HUES64 (cell line): Measurements from ENCODE around the gene SP4.
"Not testable (repeated sequence)": the region's sequence is repeated elsewhere in the genome, so short reads cannot be mapped to it uniquely, and the experiment has no call there.

Source experiments
- H3K27ac ChIP-seq: 2 replicates; pipeline ENCODE4 v1.7.0; 2013; ENCODE audit warnings: low read depth, low read length, inconsistent platforms
- H3K27me3 ChIP-seq: 2 replicates; pipeline ENCODE4 v1.6.1; 2013; ENCODE audit warnings: mild to moderate bottlenecking, low read length; ENCODE audit not compliant: insufficient read depth
- H3K36me3 ChIP-seq: 2 replicates; pipeline ENCODE4 v1.6.1; 2013; ENCODE audit warnings: mild to moderate bottlenecking, low read length; ENCODE audit not compliant: insufficient read depth
- H3K4me1 ChIP-seq: 2 replicates; pipeline ENCODE4 v1.6.1; 2013; ENCODE audit warnings: mild to moderate bottlenecking, low read length, moderate library complexity; ENCODE audit not compliant: insufficient read depth
- H3K4me3 ChIP-seq: 2 replicates; pipeline ENCODE4 v1.5.1; 2013; ENCODE audit warnings: mild to moderate bottlenecking, low read length, moderate library complexity
- H3K9ac ChIP-seq: 2 replicates; pipeline ENCODE4 v1.6.1; 2013; ENCODE audit warnings: mild to moderate bottlenecking, low read depth, low read length
- H3K9me3 ChIP-seq: 2 replicates; pipeline ENCODE4 v1.6.1; 2013; ENCODE audit warnings: low read depth, low read length; ENCODE audit not compliant: insufficient read depth
- WGBS: fragments of 150-250, 120-280 bp; methylation state at CpG from one replicate; pipeline ENCODE4 v1.1.7; 2013; ENCODE audit warnings: missing lambda C conversion rate; 5-methylcytosine and 5-hydroxymethylcytosine counted together

Gene SP4

DNA sequence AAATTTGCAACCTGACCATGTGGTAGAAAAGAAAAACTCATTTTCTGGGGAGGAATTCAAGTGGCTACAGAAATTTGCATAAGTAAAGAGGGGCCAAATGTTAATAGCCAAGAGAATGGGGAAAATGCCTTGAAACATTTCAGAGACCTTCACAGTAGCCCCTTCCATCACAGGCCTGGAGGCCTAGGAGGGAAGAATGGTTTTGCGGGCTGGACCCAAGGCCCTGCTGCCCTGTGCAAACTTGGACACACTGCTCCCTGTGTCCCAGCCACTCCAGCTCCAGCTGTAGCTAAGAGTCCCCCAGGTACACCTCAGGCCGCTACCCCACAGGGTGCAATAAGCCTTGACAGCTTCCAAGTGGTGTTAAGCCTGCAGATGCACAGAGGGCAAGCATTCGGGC, 98.6 kb downstream of the SP4 start:
- Histone ChIP-seq H3K4me1 (no peaks in the 10 kb centered on the region), H3K27me3 (no peaks in the 10 kb centered on the region), H3K9me3 (peaks cover 12% of the 10 kb centered on the region), H3K9ac (no peak overlapping the region), H3K4me3 (no peak overlapping the region), H3K27ac (no peak overlapping the region), H3K36me3 (no peaks in the 10 kb centered on the region)
- 93% methylated on average over 3 of the region's 3 CpGs for WGBS

DNA sequence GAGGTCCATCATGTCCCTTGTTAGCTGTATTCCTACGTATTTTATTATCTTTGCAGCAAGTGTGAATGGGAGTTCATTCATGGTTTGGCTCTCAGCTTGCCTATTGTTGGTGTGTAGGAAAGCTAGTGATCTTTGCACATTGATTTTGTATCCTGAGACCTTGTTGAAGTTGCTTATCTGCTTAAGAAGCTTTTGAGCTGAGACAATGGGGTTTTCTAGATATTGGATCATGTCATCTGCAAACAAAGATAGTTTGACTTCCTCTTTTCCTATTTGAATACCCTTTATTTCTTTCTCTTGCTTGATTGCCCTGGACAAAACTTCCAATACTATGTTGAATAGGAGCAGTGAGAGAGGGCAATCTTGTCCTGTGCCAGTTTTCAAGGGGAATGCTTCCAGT, 104.6 kb downstream of the SP4 start:
- not testable (repeated sequence) for H3K36me3 ChIP-seq, H3K4me1 ChIP-seq, H3K4me3 ChIP-seq, H3K27me3 ChIP-seq, H3K27ac ChIP-seq, H3K9me3 ChIP-seq, H3K9ac ChIP-seq
- WGBS, result 100% methylated on average over 1 of the region's 1 CpG

DNA sequence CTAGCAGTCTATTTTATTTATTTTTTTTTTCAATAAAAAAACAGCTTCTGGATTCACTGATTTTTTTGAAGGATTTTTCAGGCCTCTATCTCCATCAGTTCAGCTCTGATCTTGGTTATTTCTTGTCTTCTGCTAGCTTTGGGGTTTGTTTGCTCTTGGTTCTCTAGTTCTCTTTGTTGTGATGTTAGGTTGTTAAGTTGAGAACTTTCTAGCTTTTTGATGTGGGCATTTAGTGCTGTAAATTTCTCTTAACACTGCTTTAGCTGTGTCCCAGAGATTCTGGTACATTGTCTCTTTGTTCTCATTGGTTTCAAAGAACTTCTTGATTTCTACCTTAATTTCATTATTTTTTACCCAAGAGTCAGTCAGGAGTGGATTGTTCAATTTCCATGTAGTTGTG, 105.8 kb downstream of the SP4 start:
- not testable (repeated sequence) for H3K9ac ChIP-seq, H3K27ac ChIP-seq, H3K9me3 ChIP-seq, H3K4me3 ChIP-seq, H3K4me1 ChIP-seq, H3K36me3 ChIP-seq, H3K27me3 ChIP-seq

DNA sequence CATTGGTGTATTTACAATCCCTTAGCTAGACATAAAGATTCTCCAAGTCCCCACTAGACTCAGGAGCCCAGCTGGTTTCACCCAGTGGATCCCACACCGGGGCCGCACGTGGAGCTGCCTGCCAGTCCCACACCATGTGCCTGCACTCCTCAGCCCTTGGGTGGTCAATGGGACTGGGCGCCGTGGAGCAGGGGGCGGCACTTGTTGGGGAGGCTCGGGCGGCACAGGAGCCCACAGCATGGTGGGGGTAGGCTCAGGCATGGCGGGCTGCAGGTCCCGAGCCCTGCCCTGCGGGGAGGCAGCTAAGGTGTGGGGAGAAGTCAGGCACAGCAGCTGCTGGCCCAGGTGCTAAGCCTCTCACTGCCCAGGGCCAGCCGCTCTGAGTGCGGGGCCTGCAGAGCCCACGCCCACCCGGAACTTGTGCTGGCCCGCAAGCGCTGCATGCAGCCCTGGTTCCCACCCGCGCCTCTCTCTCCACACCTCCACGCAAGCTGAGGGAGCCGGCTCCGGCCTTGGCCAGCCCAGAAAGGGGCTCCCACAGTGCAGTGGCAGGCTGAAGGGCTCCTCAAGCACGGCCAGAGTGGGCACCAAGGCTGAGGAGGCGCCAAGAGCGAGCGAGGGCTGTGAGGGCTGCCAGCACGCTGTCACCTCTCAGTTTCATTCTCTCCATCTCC, 108.7 kb downstream of the SP4 start:
- 94% methylated on average over 27 of the region's 27 CpGs for WGBS
- H3K4me1 ChIP-seq, result peaks cover 12% of the 10 kb centered on the region
- not testable (repeated sequence) for H3K4me3 ChIP-seq, H3K27ac ChIP-seq, H3K9ac ChIP-seq, H3K9me3 ChIP-seq, H3K36me3 ChIP-seq, H3K27me3 ChIP-seq

DNA sequence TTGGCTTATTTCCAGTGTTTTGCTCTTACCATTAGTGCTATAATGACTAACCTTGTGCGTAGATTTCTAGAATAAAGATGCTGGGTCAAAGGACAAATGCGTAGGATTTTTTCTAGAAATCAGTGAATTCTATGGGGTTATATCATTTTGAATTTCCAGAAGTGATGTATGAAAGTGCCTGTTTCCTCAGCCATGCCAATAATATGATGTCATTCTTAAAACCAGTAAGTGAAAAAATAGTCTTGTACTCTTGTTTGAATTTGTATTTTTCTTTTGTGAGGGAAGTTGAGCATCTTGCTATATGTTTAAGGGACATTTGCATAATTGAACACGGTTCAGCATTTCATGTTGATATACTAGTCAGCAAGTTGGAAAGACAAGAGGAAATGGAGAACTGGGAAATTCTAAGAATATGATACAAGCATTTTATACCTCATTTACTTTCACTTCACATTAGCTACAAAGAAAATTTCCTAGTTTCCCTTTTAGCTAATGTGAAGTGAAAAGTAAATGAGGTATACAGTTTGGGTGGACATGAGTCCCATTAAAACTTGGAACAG, 111.1 kb downstream of the SP4 start:
- Histone ChIP-seq H3K9ac (no peak overlapping the region), H3K9me3 (no peaks in the 10 kb centered on the region), H3K27ac (no peak overlapping the region), H3K27me3 (peaks cover 31% of the 10 kb centered on the region), H3K4me1 (peaks cover 16% of the 10 kb centered on the region), H3K4me3 (no peak overlapping the region), H3K36me3 (no peaks in the 10 kb centered on the region)
- 88% methylated on average over 3 of the region's 3 CpGs for WGBS

DNA sequence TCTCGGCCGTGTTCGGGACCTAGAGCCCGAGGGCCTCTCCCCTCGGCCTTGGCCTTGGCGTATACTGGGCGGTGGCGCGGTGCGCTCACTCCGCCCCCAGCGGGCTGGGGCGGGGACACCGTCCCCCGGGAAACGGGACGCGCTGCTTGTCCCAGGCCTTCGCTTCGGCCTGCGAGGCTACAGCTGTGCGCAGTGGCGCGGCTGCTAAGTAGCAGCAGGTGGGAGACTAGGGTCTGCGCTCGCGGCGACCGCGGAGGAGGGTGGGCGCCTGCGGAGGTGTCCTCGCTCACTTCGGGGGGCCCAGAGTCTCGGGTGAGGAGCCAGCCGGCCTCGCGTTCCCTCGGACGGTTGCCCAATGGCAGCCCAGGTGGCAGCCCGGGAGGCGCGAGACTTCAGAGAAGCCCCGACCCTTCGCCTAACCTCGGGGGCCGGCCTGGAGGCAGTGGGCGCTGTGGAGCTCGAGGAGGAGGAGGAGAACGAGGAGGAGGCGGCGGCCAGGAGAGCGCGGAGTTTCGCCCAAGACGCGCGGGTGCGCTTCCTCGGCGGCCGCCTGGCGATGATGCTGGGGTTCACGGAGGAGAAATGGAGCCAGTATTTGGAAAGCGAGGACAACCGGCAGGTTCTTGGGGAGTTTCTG, 115.1 kb downstream of the SP4 start, which contains the start of gene DNAH11:
DNAH11 (plus strand) TSS at position 149 of the 637 bp plus-strand sequence; CDS start at position 356, 207 bp downstream.
- Histone ChIP-seq H3K4me1 (peaks cover 39% of the 10 kb centered on the region), H3K9me3 (no peaks in the 10 kb centered on the region), H3K36me3 (no peaks in the 10 kb centered on the region), H3K27me3 (peaks cover 52% of the 10 kb centered on the region), H3K4me3 (peak within 1 kb of the TSS; percentile 72), H3K27ac (no peak within 1 kb of the TSS), H3K9ac (peak within 1 kb of the TSS; percentile 71)
- WGBS, result under 1% methylated on average over 66 of the region's 66 CpGs

DNA sequence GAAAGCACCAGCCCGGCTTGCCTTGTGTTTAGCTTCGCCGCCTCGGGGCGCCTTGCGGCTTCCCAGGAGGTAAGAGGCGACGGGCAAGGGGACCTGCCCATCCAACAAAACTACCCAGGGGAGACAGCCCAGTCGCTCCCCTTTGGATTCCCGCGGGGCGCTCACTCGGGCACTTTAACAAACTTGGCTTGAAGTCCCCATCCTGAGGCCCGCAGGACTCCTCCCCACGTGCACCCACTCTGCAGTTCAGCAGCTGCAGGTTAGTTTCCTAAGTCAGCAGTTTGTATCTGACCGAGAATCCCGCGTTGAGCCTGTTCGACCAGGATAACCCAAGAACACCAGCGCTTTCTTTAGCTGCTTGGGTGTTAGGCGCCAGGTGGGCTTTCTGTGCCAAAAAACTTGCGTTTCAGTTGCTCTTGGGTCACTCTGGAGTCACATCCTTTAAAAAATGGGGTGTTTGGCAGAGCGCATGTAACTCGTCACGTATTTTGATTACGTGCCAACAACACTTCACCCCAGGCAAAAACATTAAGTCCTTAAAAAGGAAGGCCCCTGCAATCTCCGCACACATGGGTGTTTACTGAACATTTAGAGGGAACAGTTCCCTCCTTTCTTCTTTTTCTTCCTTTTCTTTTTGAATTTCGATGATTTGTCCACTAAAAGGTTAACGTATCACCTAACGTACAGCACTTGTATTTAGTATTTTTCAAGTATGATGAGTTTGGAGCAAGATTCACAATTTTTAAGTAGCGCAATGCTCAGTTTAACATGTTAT, 115.8 kb downstream of the SP4 start:
- Histone ChIP-seq H3K36me3 (no peaks in the 10 kb centered on the region), H3K4me3 (peak overlapping the region; percentile 72), H3K9ac (peak overlapping the region; percentile 71), H3K4me1 (peaks cover 39% of the 10 kb centered on the region), H3K9me3 (no peaks in the 10 kb centered on the region), H3K27me3 (peaks cover 52% of the 10 kb centered on the region), H3K27ac (no peak overlapping the region)
- WGBS, result 12% methylated on average over 31 of the region's 31 CpGs

DNA sequence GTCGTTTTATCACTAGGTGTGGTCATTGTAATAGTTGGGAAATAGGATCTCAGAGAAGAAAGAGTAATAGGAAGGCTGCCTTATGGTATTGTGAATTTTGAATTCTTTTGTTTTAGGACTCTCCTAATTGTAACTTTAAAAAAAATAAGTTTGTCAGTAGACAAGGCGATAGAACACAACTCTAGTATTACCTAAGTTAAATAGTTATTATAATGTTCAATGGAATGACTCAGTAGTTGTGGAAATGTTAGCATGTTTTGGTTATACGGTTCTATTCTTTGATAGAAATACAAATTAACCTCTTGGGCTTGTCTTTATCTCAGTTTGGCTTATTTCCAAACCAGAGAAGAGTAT, 116.4 kb downstream of the SP4 start:
- H3K9ac ChIP-seq, result no peak overlapping the region
- H3K27me3 ChIP-seq, result peaks cover 52% of the 10 kb centered on the region
- peaks cover 39% of the 10 kb centered on the region for H3K4me1 ChIP-seq
- H3K9me3 ChIP-seq, result no peaks in the 10 kb centered on the region
- peak overlapping the region; percentile 72 for H3K4me3 ChIP-seq
- no peak overlapping the region for H3K27ac ChIP-seq
- H3K36me3 ChIP-seq, result no peaks in the 10 kb centered on the region
- WGBS, result 15% methylated on average over 2 of the region's 3 CpGs

DNA sequence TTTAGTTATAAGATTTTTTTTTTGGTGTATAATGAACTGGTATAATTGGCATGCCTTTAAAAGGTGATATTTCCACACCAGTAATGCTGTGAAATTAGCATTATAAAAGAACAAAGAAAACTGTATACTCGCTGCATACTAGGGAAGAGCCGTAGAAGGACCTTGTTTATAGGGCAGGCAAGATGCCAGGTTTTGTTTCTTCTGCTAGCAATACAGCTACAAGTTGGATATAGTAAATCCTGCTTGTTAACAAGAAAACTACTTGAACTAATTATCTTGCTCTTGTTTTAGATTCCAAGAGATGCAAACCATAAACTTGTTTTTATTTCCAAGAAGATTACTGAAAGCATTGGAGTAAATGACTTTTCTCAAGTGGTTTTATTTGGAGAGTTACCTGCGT, 116.8 kb downstream of the SP4 start:
- WGBS, result 100% methylated on average over 1 of the region's 3 CpGs
- H3K4me3 ChIP-seq, result peak overlapping the region; percentile 72
- no peaks in the 10 kb centered on the region for H3K36me3 ChIP-seq
- no peak overlapping the region for H3K27ac ChIP-seq
- H3K9me3 ChIP-seq, result no peaks in the 10 kb centered on the region
- H3K4me1 ChIP-seq, result peaks cover 37% of the 10 kb centered on the region
- H3K9ac ChIP-seq, result no peak overlapping the region
- peaks cover 52% of the 10 kb centered on the region for H3K27me3 ChIP-seq

DNA sequence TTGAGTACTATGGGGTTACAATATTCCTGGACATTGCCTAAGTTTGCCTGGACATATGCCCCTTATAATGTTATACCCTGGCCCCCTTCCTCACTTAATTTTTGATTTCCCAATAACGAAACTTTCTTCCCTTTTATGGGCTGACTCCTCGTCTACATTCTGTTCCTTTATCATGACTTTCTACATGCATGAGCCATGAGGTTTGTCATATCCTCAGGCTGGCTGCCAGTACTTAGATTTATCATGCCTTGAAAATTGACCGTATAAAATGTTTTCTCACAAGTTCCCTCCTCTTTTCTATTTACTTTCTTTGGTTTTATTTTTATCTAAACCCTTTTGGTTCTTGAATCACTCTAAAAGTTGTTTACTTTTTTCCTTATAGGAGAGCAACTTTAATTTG, 119.6 kb downstream of the SP4 start:
- peaks cover 41% of the 10 kb centered on the region for H3K4me1 ChIP-seq
- no peaks in the 10 kb centered on the region for H3K36me3 ChIP-seq
- H3K27ac ChIP-seq, result no peak overlapping the region
- H3K9me3 ChIP-seq, result no peaks in the 10 kb centered on the region
- WGBS, result 95% methylated on average over 3 of the region's 3 CpGs
- H3K9ac ChIP-seq, result no peak overlapping the region
- H3K4me3 ChIP-seq, result no peak overlapping the region
- H3K27me3 ChIP-seq, result peaks cover 36% of the 10 kb centered on the region

DNA sequence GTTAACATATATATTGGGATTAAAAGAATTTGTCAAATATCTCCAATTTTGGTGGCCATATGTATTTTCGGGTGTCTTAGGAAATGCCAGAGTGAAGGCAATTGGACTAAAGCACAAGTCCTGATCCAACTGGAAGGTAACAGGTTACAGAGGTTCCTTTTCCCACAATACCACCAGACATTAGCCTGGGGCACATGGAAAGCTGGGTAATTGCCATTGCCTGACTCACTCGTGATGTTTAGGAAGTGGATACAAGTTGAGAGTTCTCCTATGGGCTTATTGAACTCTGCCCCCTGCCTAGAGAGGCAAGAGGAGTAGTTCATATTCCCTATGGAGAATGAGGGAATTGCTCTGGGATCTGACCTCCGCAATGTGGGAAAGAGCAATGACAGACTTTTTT, 120.6 kb downstream of the SP4 start:
- H3K9me3 ChIP-seq, result no peaks in the 10 kb centered on the region
- no peaks in the 10 kb centered on the region for H3K36me3 ChIP-seq
- H3K9ac ChIP-seq, result no peak overlapping the region
- H3K4me3 ChIP-seq, result no peak overlapping the region
- H3K27me3 ChIP-seq, result peaks cover 26% of the 10 kb centered on the region
- no peak overlapping the region for H3K27ac ChIP-seq
- H3K4me1 ChIP-seq, result peaks cover 41% of the 10 kb centered on the region
- WGBS, result 91% methylated on average over 3 of the region's 3 CpGs
